Stimulated activated CD4-positive, alpha-beta T cell treated with anti-CD3 and anti-CD28 coated beads, Interleukin-15, amount 100 ng/mL, for 24 hours (primary cell): ENCODE measurements around the gene PMFBP1.

Source experiments
- DNase-seq: peaks from one replicate; pipeline ENCODE4 v3.0.0-alpha.2; 2020

The PMFBP1 gene

DNA sequence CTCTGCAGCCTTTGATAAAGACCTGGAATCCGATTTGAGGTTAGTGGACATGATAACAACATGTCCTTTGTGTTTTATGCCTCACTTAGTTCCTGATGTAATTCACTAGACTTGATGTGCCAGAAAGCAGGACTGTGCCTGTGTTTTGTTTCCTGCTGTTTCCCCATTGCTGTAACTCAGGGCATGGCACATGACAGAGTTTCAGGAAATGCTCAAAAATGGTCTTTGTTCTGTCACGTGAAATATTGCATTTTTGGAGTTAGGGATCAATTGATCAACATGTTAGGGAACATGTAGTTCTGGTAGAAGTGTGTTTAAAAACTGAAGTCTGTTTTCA, 45.6 kb downstream of the PMFBP1 start:
- DNase-seq, result no peak

DNA sequence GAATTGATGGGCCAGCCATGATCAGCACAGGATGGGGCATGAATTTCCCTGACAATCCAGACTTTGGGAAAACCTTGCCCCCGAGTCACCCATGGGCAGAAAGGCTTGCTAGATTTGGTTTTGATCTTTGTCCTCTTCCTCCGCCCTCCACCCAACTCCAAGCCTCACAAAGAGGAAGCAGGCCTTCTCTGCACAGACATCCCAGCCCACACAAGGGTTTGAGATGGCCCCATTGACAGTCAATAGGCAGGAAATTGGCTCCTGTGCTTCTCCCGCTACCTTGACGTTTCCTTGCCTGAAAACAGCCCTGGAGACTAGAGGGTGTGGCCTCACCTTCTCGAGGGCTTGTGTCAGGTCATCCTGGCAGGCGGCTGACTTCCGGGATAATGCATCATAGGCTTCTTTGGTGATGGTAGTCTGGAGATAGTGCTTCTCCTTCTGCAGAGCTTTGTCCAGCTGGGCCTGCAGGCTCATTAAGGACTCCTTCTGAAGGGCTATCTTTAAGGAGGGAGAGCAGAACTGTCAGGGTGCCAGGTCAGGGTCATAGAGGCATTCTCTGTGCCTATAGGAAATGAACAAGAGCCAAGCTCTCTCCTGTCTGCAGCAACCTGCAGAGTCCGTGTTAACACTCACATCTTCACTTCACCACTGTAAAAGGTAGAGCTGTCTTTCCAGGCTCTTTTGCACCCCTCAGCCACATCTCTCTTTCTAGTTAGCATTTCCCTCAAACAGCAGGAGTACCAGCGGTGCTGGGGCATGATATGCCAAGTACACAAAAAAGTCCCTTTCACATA, 46.1 kb downstream of the PMFBP1 start:
- no peak for DNase-seq

DNA sequence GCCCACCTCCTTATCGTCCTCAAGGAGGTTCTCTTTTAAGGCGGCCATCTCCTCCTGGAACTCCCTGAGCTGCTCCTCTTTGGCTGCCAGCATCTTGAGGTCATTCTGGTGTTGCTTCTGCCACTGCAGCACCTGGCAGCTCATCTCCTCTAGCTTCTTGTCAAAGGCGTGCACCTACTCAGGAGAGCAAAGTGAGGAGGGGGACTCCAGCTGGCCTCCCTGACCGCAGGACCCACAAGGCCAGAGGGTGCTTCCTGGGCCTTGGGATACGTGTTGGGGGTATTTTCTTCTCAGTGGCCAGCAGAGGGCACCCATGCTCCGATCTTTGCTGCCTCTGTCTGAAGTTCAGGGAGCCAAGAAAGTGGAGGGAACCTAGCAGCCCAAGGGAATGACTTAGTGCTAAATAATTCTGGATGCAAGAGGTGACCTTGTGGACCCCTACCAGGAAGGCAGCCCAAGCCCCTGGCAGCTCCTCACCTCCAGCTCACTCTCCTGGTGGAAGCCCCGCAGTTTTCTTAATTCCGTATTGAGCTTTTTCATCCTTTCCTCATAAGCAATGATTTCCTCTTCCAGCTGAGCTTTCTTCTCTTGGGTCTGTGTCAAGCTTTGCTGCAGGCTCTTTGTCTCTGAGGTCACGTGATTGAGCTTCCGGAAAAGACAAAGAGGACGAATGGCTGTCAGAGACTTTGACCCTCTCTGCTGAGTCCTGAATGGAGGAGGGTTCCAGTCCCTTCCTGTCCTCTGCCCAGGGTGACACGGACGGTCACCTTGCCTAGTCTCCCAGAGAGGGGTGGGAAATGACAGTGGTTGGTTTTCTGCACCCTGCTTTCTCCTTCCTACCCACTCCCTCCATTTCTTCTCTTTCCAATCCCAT, 47.0 kb downstream of the PMFBP1 start:
- DNase-seq, result peak; percentile 75

DNA sequence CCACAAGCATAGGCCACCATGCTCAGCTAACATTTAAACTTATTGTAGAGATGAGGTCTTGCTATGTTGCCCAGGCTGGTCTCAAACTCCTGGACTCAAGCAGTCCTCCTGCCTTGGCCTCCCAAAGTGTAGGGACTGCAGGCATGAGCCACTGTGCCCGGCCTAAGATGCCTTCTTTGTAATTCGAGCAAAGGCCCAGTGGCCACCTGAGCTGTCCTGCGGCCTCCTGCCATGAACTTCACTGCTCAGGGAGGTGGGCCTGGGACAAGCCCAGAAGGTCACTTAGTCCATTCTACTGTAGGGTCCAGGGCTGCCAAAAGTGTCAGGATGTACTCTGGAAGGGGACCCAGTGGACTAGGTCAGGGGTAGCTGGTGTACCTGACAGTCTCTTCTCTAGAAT, 47.8 kb downstream of the PMFBP1 start:
- DNase-seq, result no peak

DNA sequence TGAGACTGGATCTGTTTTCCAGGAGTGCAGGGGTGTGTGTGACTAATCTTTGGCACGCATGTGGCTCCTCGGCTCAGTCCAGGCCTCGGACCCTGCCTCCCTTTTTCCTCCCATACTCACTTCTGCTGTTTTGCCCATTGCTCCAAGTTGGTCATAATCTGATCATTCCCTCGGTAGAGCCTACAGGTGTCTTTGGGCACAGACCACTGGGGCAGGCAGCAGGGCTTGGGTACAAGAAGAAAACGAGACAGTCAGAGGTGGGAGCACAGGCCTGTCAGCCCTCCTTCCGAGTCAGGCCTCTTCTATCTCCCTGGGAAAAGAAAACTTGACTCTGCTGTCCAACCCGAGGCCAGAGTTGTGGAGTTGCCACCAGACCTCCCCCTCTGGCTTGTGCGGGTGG, 48.5 kb downstream of the PMFBP1 start:
- DNase-seq, result no peak

DNA sequence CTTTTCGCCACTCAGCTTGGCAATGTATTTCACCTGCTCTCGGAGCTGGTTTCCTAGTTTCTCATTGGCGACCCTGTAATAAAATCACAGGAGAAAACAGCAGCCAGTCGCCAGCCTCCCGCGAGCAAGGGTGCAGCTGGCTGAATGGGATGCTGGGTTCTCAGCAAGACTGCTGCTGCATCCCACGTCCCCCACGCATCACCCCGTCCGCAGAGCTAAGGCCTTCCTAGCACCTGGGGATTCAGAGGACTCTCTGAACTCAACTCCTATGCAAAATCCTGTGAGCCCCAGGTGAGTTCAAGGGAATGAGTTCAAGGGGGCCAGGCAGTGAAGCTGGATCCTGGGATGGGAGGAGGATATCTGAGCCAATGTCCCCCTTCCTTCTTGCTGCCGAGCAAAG, 49.0 kb downstream of the PMFBP1 start:
- DNase-seq, result no peak

DNA sequence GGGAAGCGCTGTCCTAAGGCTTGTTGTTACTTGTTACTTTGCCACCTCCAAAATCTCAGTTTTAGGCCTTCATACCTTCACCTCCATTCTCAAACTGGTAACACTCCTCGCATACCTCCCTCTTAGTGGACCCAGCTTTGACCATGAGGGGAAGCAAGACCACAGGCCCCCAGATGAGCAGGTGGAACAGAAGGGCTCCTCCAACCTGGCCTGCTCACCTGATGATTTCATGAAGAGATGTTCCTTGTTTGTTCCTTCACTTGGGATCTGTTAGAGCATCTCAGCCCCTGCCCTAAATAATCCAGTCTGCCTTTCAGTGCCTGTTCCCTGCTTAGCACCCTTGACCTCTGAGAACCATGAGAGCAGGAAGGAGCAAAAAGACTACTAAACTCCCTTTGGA, 49.6 kb downstream of the PMFBP1 start:
- no peak for DNase-seq

DNA sequence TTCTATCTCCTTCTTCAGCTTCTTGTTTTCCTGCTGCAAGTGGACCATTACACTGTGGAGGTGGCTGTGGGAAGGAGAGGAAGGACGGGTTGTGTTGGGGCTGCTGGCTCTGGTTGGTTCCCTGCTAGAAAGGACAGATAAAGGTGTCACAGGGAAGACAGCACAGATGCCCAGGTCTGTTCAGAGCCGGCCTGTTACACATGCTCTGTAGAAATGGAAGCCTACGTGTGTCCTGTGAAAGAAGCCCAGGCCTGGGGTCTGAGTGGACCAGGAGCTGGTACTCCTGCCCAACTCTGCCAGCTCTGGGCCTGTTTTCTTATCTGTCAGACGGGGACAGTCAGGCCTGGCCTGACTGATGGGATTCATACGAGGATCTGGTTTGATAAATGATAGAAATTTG, 51.9 kb downstream of the PMFBP1 start:
- DNase-seq, result no peak

DNA sequence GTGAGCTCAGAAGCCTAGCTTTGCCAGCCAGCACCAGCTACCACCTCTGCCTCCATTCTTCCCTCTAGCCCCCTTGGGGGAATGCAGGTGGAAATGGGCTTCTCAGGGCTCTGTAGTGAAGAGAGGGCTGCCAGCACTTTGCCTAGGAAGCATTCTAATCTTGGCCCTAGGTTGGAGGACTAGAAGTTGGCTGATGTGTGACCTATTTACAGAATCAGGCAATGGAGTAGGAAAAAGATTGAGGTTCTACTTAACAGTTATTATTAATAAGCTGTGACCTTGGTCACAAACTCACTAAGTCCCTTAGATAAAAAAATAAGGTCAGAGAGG, 58.4 kb downstream of the PMFBP1 start:
- no peak for DNase-seq

DNA sequence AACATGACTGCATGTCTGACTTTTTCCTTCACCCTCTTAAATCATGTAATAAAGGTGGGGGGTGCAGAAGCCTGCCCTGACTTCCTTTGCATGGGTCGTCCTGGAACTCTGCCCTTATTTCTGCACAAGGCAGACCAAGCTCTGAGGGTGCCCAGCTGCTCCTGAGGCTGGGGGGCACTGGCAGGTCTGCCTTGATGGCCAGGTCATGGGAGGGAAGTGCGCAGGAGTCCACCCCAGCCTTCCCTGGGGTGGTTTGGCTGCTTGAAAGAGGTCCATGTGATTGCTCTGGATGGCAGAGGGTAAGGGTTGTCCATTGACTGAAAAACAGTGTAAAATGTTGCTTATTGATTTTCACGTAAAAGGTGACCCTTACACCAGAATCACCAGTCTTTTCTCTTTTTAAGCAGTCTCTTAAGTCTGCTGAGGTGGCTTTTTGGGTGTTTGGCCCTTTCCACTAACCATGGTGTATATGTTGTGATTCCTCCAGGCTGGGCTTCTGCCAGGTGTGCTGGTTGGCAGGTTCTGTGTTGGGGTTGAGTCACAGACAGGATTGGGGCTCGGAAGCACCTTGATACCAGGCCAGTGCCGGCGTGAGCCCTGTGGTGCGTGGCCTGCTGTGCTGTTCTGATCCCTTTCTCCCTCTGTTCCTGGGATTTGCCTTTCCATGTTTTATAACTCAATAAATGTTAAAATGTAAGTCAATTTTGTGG, 58.9 kb downstream of the PMFBP1 start:
- no peak for DNase-seq

DNA sequence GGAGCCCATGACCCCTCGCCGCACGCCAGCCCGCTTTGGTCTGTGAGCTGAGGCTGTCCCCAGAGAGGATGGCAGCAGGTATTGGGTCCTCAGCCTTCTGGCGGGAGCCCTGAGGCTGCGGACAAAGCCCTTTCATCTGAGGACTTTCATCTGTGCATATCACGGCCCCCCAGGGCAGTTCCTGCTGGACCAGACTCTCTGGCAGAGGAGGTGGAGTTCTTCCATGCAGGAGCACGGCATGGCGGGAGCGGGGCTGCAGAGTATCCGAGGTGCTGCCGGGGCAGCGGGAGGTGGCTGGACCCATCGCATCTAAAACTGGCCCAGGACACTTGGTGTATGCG, 59.5 kb downstream of the PMFBP1 start:
- DNase-seq, result no peak

DNA sequence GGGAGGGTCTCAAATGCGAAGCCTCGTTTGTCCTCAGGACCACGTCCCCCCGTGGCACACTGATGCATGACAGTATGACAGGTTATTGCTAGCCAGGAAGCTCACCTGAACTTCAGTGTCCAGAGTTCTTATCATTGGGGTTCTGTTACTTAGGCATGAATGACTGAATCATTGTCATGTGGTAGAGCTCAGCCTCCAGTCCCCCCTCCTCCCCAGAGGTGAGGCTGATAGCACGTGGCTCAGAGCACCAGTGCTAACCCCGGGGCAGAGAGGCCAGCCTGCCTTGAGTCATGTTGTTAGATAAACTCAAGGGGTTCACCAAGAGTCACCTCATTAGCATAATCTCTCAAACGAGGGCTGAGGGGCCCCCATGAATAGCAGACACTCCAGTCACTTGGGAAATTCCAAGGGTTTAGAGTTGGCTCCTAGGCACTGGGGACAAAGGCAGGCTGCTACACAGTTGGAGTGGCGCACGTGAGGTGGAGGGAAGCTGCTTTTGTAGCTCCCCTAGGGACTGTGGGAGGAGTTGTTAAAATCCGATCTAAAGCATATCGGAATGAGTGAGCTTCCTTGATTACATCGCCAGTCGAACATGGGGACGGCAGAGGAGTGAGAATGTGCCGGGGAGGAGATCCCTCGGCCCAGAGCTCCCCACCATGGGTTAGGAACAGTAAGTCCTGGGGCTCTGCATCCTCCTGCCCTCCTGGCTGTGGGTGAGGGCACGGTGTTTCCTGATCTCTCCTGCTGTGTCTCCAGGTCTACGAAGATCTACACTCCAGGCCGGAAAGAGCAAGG, 60.1 kb downstream of the PMFBP1 start:
- DNase-seq, result no peak

DNA sequence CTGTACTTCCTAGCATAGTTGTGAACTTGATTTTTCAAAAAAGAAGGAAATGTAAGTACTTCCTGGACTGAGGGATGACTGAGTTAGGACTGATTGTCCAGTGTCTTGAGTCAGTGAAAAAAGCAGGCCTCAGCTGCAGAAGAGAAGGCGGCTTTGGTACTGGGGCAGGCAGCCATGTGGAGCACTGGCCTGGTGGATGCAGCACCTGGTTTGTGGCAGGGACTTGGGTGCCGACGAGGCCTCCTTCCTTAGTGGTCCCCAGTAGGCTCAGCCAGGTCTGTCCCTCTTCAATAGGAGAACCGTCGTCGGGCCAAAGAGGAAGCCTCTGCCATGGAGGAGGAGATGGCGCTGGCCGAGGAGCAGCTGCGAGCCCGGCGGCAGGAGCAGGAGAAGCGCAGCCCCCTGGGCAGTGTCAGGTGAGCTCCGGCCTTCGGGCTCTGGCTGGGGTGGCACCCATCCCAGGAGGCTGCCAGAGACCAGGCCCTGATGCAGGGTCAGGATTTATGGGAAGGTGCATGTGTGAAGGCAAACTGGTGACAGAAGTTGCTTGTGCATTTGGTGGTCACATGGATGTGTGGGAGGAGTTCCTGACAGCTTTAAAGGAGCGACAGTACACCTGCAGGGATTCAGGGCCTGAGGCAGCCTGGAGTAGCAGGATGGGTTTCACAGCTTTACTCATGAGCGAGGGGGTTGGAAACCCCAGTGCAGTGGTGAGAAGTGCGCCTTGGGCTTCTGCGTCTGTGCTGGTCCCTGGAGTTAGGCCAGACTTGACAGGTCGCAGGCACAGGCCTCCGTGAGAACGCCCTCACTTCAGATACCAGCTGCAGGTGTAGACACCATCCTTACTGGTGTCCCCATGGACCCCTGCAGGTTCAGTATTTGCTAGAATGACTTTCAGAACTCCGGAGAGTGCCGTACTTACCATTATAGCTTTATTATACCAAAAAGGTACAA, 61.0 kb downstream of the PMFBP1 start:
- no peak for DNase-seq

DNA sequence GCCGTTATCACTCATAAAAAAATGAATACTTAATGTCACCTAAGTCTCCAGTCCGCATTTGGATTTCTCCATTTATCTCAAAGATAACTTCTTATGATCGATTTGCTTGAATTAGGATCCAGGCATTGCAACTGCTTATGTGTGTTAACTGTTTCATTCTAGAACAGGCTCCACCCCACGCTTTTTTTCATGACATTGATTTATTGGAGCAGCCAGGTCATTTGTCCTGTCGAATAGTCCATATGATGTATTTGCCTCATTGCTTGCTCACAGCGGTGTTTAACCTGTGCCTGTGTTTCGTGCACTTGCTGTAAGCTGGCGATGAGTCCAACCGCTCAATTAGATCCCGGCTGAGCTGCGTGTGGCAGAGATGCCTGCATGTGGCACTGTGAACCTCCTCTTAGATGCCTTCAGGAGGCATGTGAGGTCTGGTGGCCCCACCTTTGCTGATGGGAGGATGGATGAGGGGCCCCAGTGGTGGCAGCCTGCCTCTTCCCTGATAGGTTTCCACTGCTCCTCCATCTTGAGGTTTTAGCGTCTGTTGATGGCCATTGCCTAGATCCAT, 61.9 kb downstream of the PMFBP1 start:
- DNase-seq, result no peak

DNA sequence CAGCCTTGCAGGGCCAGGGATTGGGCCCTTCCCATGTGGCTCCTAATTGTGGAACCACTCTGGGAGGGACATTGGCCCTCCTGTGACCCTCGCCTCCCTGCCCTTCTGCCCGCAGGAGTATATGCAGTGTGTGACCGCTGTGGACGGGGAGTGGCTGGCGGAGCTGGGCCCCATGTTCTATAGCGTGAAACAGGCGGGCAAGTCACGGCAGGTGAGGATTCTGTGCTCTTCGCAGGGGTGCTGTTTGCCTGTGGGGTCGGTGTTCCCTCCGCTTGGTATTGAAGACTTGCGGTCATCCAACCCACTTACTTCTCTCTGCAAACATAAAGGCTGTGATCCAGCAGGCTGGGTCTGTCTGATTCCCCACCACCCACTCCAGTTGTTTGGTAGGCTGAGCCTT, 62.7 kb downstream of the PMFBP1 start:
- DNase-seq, result no peak

DNA sequence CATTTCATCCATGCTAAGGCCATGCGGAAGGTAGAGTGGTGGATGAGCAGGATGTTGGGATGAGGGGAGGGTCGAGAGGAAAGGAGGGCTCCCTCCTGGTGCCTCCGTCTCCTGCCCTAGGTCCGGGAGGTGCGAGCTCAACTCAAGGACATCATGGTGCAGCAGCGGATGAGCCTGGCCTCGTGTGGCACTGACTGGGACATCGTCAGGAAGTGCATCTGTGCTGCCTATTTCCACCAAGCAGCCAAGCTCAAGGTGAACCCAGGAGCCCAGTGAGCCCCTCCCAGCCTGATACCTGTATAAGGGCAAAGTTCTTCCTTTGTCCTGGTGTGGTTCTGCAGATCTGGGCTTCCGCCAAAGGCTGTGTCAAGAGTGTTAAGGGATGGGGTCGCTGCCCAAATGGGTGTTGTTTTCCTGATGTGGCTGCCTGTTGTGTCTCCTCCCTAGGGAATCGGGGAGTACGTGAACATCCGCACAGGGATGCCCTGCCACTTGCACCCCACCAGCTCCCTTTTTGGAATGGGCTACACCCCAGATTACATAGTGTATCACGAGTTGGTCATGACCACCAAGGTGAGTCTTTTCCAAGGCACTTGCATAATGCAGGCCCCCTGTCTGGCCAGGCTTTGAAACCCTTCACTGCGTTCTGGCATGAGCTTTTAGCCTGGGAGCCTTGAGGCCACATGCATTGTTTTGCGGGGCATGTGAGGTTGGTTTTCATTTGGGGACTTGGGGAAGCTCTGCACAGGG, 63.4 kb downstream of the PMFBP1 start:
- DNase-seq, result no peak

DNA sequence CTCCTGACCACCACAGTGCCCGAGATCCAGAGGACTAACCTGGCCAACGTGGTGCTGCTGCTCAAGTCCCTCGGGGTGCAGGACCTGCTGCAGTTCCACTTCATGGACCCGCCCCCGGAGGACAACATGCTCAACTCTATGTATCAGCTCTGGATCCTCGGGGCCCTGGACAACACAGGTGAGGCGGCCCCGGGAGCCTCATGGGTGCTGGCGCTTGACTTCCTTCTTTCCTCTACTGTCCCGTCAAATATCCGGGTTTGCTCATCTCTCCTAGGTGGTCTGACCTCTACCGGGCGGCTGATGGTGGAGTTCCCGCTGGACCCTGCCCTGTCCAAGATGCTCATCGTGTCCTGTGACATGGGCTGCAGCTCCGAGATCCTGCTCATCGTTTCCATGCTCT, 64.6 kb downstream of the PMFBP1 start:
- no peak for DNase-seq

DNA sequence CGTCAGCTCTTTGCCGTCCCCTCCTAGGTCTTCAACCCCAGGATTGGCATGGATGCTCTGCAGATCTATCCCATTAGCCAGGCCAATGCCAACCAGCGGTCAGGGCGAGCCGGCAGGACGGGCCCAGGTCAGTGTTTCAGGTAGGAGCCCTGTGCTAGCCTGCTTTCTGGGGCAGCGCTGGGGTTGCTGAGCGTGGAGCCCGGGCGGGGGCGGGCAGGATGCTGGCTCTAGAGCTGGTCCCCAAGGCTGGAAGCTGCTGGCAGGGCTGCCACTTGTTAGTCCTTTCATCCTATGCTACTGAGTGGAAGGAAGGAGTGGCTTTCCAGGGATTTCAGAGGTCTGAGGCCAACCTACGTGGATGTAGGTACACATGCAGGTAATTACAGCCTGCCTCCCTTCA, 66.0 kb downstream of the PMFBP1 start:
- no peak for DNase-seq

DNA sequence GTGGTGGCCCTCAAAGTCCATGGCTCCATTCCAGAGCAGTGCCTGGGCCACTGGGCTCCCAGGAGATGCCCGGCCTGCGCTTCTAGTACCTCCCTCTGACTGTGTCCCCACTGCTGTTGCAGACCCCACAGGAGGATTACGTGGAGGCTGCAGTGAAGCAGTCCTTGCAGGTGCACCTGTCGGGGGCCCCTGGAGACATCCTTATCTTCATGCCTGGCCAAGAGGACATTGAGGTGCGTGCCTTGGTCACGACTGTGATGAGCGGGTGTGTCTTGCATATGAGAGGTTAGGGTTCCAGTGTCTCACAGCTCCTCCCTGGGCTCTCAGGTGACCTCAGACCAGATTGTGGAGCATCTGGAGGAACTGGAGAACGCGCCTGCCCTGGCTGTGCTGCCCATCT, 67.0 kb downstream of the PMFBP1 start:
- no peak for DNase-seq

DNA sequence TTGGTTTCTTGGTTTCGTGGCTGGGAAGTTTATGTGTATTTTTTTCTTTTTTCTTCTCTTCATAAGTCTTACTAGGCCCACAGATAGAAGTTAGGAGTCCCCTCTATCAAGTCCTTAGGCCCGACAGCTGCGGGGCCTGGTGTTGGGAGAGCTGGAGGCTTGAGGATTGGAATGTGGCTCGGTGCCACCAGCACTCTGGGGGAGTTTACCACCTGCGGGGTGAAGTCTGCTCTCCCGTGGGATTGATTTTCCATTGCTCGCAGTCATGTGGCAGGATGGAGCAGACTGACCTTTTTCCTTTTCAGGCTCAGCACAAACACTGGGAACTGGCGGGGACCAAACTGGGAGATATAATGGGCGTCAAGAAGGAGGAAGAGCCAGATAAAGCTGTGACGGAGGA, 70.8 kb downstream of the PMFBP1 start:
- no peak for DNase-seq

DNA sequence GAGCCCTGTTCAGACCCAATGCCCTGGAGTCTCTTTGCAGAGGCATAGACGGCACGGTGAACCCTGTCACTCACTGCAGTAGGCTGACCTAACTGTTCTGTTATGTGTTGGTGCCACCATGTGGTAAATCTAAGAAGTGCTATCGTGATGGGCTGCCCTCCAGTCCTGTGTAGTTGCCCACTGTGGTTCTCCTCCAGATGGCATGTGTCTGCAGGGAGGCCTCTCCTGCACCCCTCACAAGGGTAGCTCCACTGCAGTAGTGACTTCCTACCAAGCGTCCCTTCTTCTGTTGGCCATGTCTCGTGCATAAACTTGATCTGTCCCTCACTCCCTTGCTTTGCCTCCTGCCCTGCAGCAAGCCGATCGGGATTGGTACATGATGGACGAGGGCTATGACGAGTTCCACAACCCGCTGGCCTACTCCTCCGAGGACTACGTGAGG, 72.6 kb downstream of the PMFBP1 start:
- DNase-seq, result peak; percentile 52
